Coronary artery (tissue), 2 donors: ENCODE results near the gene ARHGEF38.
"Not testable (repeated sequence)": the region's sequence is repeated elsewhere in the genome, so short reads cannot be mapped to it uniquely, and the experiment has no call there.

ENCODE experiments used
- DNase-seq: peaks from one replicate; pipeline ENCODE4 v3.0.0-alpha.2; 2017; ENCODE audit warnings: low spot score
- H3K27ac ChIP-seq, 2 donors: fragments of 200-600 bp; sonication (generic); one replicate each; pipeline ENCODE4 v1.5.1; 2016 to 2019
- H3K4me3 ChIP-seq: fragments of 200-600 bp; sonication (generic); 2 replicates; pipeline ENCODE4 v1.5.1; 2016; ENCODE audit warnings: mild to moderate bottlenecking, moderate library complexity
- CTCF ChIP-seq: fragments of 200-600 bp; sonication (generic); IDR thresholded peaks from one replicate; pipeline ENCODE4 v1.5.1; 2019; ENCODE audit warnings: antibody characterized with exemption

ARHGEF38 gene

GRCh38 chr4:105603158-105603557, 50.7 kb downstream of the ARHGEF38 start:
- no peak overlapping the region for H3K27ac ChIP-seq
- DNase-seq, result no peak
- TF ChIP-seq CTCF, result no peak
- no peak overlapping the region for H3K4me3 ChIP-seq

GRCh38 chr4:105605493-105605892, 53.1 kb downstream of the ARHGEF38 start:
- Histone ChIP-seq H3K4me3 (no peak overlapping the region), H3K27ac (no peak overlapping the region)
- DNase-seq, result no peak
- no peak for TF ChIP-seq CTCF

- TF ChIP-seq CTCF, result no peak
- Histone ChIP-seq H3K27ac (no peak overlapping the region), H3K4me3 (no peak overlapping the region)
- DNase-seq, result no peak
These were observed 55.5 kb downstream of the ARHGEF38 start for GRCh38 chr4:105607876-105608275.

GRCh38 chr4:105609819-105610218, 57.4 kb downstream of the ARHGEF38 start:
- H3K27ac ChIP-seq, DNase-seq, H3K4me3 ChIP-seq: not testable (repeated sequence)

GRCh38 chr4:105613306-105613705, 60.9 kb downstream of the ARHGEF38 start:
- Histone ChIP-seq H3K4me3 (no peak overlapping the region), H3K27ac (no peak overlapping the region)
- no peak for DNase-seq
- TF ChIP-seq CTCF, result no peak

- no peak for DNase-seq
- Histone ChIP-seq H3K27ac (peak overlapping the region in 1 of 2 donors; percentile 19), H3K4me3 (no peak overlapping the region)
- no peak for TF ChIP-seq CTCF
These were observed 66.9 kb downstream of the ARHGEF38 start for GRCh38 chr4:105619188-105619931.

- no peak for DNase-seq
- Histone ChIP-seq H3K27ac (no peak overlapping the region), H3K4me3 (no peak overlapping the region)
- no peak for TF ChIP-seq CTCF
These were observed 68.4 kb downstream of the ARHGEF38 start for GRCh38 chr4:105620640-105621323.
